Ovary (tissue), 9 donors: ENCODE data around the gene MCM3AP. TPM values are rescaled to one million over a fixed set of nuclear protein-coding genes. Genes with fewer than 3 reads are reported as not detected.

Experiments
- DNase-seq, 5 donors: peaks; one replicate each; pipeline ENCODE4 v3.0.0-alpha.2; 2019 to 2020
- H3K27ac ChIP-seq, 2 donors: fragments of 200-600 bp; one replicate each; pipeline versions ENCODE4 v1.5.1 to v1.8.0; 2019 to 2022
- H3K27me3 ChIP-seq: fragments of 200-600 bp; one replicate; pipeline ENCODE4 v1.8.0; 2022
- H3K36me3 ChIP-seq: fragments of 200-600 bp; sonication (generic); one replicate; pipeline ENCODE4 v1.5.1; 2019
- H3K4me1 ChIP-seq: one replicate; pipeline ENCODE4 v1.8.1; 2013; ENCODE audit warnings: mild to moderate bottlenecking, moderate library complexity; ENCODE audit not compliant: insufficient read depth
- H3K4me3 ChIP-seq: fragments of 200-600 bp; sonication (generic); one replicate; pipeline ENCODE4 v1.5.1; 2017
- H3K9me3 ChIP-seq, 2 donors: fragments of 200-600 bp in 1 of 2; sonication (generic) in 1 of 2; one replicate each; pipeline versions ENCODE4 v1.5.1 to v1.8.1; 2013 to 2019; ENCODE audit warnings: mild to moderate bottlenecking in 1 of 2, moderate library complexity in 1 of 2
- EP300 ChIP-seq: sonication (generic); formaldehyde crosslinking; IDR thresholded peaks from one replicate; pipeline ENCODE4 v1.6.1; 2017; ENCODE audit warnings: antibody characterized with exemption
- POLR2A ChIP-seq: fragments of 450-650 bp; IDR thresholded peaks from one replicate; pipeline ENCODE4 v1.6.1; 2017; ENCODE audit warnings: antibody characterized with exemption, mild to moderate bottlenecking, moderate library complexity
- WGBS, 3 donors: extraction: QIAGEN DNeasy Blood & Tissue Kit in 1 of 3; methylation state at CpG; one replicate each; pipeline versions ENCODE4 v1.1.5 to v1.1.7; 2013 to 2017; 5-methylcytosine and 5-hydroxymethylcytosine counted together
- intact Hi-C, 4 donors: fragments of 100-400 bp; cut with DNase I; formaldehyde crosslinking; loops; one replicate each; pipeline versions ENCODE4 v1.11.0 to v1.15.1; 2022 to 2023
- polyA plus RNA-seq, 2 donors: library from polyadenylated mRNA; stranded (reverse); fragments of 200-250 nt in 1 of 2; fragments of 350-450 nt in 1 of 2; fragmentation: Illumina TruSeq in 1 of 2; extraction: RNeasy Lipid Tissue Mini Kit (QIAGEN cat#74804) in 1 of 2; gene quantifications; one replicate each; pipeline ENCODE4 v1.2.3, GENCODE V29; 2013 to 2014
- total RNA-seq, 7 donors: library from RNA; depleted of rRNA in 2 of 7; stranded (reverse); fragments of >200 nt in 2 of 7; fragmentation: NEBNext Ultra II Directional in 3 of 7; extraction: Animal tissue kit (Norgen Biotek cat#: 25700) in 3 of 7; gene quantifications; one replicate each; pipeline versions ENCODE4 v1.1.0 to v1.2.4, GENCODE V29; 2016 to 2023
- TF ChIP-seq, protein P1 (sequence below), 3 donors: fragments of 450-650 bp in 2 of 3; fragments of 200-600 bp in 1 of 3; IDR thresholded peaks; one replicate each; pipeline versions ENCODE4 v1.5.1 to v1.8.0; 2016 to 2022; ENCODE audit warnings: antibody characterized with exemption in 3 of 3, mild to moderate bottlenecking in 1 of 3
- donor health status: DM: no; HTN: no; CAD: no; lungs with moderate emphysema.
- donor health status: DM: no; HTN: no; CAD: no.
- donor health status: Bipolar disorder and iron deficiency.
- donor health status: DM: yes; HTN: yes; CAD: no.
- donor health status: DM: no; HTN: no; CAD: no.
- donor health status: DM: yes; HTN: yes; CAD: no.

The MCM3AP gene
- total and polyA plus RNA-seq, 9 donors = 35.9 to 89.3 (median 70.3) TPM

GRCh38 chr21:46319186-46319585 is 33.8 kb upstream of the MCM3AP start:
- Histone ChIP-seq H3K27me3 (no peaks in the 10 kb centered on the region), H3K4me1 (peaks cover 8% of the 10 kb centered on the region), H3K36me3 (no peaks in the 10 kb centered on the region), H3K9me3 (no peaks in the 10 kb centered on the region), H3K27ac (no peak overlapping the region), H3K4me3 (no peak overlapping the region)
- intact Hi-C loops = no loop called here
- DNase-seq = no peak
- 90 to 96% (median 93%) methylated on average over 7 of the region's 7 CpGs for WGBS, 3 donors
- TF ChIP-seq, protein P1, sequence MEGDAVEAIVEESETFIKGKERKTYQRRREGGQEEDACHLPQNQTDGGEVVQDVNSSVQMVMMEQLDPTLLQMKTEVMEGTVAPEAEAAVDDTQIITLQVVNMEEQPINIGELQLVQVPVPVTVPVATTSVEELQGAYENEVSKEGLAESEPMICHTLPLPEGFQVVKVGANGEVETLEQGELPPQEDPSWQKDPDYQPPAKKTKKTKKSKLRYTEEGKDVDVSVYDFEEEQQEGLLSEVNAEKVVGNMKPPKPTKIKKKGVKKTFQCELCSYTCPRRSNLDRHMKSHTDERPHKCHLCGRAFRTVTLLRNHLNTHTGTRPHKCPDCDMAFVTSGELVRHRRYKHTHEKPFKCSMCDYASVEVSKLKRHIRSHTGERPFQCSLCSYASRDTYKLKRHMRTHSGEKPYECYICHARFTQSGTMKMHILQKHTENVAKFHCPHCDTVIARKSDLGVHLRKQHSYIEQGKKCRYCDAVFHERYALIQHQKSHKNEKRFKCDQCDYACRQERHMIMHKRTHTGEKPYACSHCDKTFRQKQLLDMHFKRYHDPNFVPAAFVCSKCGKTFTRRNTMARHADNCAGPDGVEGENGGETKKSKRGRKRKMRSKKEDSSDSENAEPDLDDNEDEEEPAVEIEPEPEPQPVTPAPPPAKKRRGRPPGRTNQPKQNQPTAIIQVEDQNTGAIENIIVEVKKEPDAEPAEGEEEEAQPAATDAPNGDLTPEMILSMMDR (IDR thresholded peaks at IDR 0.05) = no peak
- TF ChIP-seq EP300 = no peak
- no peak for TF ChIP-seq POLR2A

DNA sequence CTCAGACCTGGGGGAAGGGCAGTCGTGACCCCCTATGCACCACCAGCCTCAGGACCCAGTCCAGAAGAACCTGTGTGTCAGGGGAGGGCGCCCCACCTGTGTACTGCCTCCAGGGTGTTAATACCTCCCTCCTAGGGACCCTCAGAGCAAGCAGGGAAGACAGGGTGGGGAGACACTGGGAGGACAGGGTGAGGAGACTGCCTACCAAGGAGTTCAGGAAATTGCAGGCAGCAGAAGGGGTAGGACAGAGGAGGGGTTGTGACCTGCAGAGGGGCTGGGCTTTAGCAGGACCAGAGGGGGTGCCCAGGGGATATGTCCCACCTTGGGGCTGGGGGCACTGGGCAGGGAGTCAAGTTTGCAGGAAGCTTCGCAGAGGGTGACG is 33.0 kb upstream of the MCM3AP start:
- DNase-seq = no peak
- WGBS, 3 donors = 85 to 88% (median 86%) methylated on average over 4 of the region's 4 CpGs
- H3K27me3 ChIP-seq = no peaks in the 10 kb centered on the region
- no peak overlapping the region for H3K27ac ChIP-seq
- no peaks in the 10 kb centered on the region for H3K9me3 ChIP-seq
- H3K36me3 ChIP-seq = no peaks in the 10 kb centered on the region
- intact Hi-C loops = no loop called here
- no peak overlapping the region for H3K4me3 ChIP-seq
- TF ChIP-seq, protein P1 (IDR thresholded peaks at IDR 0.05) = no peak
- TF ChIP-seq POLR2A = no peak
- no peak for TF ChIP-seq EP300
- H3K4me1 ChIP-seq = peaks cover 8% of the 10 kb centered on the region

DNA sequence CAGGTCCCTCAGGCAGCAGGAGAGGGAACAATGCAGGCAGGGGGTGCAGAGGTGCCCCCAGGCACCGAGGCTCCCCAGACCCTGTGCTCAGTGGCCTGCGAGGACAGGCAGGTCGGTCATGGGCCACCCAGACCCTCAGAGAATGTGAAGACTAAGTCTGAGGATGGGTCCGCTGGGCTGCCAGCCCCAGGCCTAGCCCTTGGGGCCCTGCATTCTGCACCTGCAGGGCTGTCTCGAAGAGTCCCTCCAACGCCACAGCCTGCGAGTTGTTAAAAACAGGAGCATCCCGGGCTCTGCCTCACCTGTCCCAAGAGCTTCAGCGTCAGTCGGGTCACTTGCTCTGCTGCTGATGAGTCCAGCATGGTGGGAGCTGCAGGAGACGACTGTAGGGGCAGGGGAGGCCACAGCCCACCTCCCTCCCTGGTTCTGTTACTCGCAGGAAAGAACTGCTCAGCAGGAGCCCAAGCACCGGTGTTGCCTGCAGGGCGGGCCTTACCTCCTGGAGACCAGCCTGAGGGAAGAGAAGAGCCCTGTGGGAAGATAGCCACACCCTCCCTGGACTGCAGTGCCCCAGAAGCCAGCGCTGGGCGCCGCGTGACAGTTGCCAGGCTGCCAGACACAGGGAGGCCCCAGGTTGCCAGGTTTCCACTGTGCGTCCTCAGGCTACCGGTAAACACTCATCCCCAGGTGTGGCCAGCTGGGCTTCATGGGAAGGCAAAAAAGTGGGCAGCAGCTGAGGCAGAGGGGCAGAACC is 32.5 kb upstream of the MCM3AP start:
- Histone ChIP-seq H3K9me3 (no peaks in the 10 kb centered on the region), H3K27me3 (no peaks in the 10 kb centered on the region), H3K27ac (no peak overlapping the region), H3K4me3 (no peak overlapping the region), H3K36me3 (no peaks in the 10 kb centered on the region), H3K4me1 (peaks cover 8% of the 10 kb centered on the region)
- intact Hi-C loops = no loop called here
- 72 to 78% (median 72%) methylated on average over 20 of the region's 20 CpGs for WGBS, 3 donors
- DNase-seq = no peak
- TF ChIP-seq, protein P1 (IDR thresholded peaks at IDR 0.05) = no peak
- TF ChIP-seq POLR2A = no peak
- TF ChIP-seq EP300 = no peak

- no peak for DNase-seq
- TF ChIP-seq, protein P1 (IDR thresholded peaks at IDR 0.05) = no peak
- no peak for TF ChIP-seq POLR2A
- no peak for TF ChIP-seq EP300
- Histone ChIP-seq H3K27me3 (no peaks in the 10 kb centered on the region), H3K27ac (no peak overlapping the region), H3K9me3 (no peaks in the 10 kb centered on the region), H3K4me3 (no peak overlapping the region), H3K4me1 (no peaks in the 10 kb centered on the region), H3K36me3 (no peaks in the 10 kb centered on the region)
- intact Hi-C loops = no loop called here
- 94 to 95% (median 95%) methylated on average over 14 of the region's 14 CpGs for WGBS, 3 donors
Measured at GRCh38 chr21:46316708-46317324, 31.4 kb upstream of the MCM3AP start.
